Measurements from ENCODE around the gene BNIP2. TPM values are rescaled to one million over a fixed set of nuclear protein-coding genes. Genes with fewer than 3 reads are reported as not detected.

BNIP2 gene, protein sequence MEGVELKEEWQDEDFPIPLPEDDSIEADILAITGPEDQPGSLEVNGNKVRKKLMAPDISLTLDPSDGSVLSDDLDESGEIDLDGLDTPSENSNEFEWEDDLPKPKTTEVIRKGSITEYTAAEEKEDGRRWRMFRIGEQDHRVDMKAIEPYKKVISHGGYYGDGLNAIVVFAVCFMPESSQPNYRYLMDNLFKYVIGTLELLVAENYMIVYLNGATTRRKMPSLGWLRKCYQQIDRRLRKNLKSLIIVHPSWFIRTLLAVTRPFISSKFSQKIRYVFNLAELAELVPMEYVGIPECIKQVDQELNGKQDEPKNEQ
- 162 and 273 TPM in 2 replicates for total RNA-seq (2014; rRNA removed; shearing (Covaris generic))

GRCh38 chr15:59688782-59689625, at the start of gene BNIP2:
Gene BNIP2 (minus strand): TSS chr15:59689320. CDS start chr15:59682457, 6,863 bp downstream.
- peak within 1 kb of the TSS; percentile 91 for H3K27ac ChIP-seq
- peaks cover 18% of the 10 kb centered on the region for H3K4me1 ChIP-seq (replicated peaks)
- H3K27me3 ChIP-seq (replicated peaks): no peaks in the 10 kb centered on the region
- H3K9me3 ChIP-seq (replicated peaks): no peaks in the 10 kb centered on the region
- H3K36me3 ChIP-seq: peaks cover 30% of the 10 kb centered on the region
- peak within 1 kb of the TSS; percentile 80 for H3K4me3 ChIP-seq
- peak; percentile 95 to 100 for DNase-seq (ENCODE audit: low read depth in 1 of 2, low spot score in 2 of 2)

DNA sequence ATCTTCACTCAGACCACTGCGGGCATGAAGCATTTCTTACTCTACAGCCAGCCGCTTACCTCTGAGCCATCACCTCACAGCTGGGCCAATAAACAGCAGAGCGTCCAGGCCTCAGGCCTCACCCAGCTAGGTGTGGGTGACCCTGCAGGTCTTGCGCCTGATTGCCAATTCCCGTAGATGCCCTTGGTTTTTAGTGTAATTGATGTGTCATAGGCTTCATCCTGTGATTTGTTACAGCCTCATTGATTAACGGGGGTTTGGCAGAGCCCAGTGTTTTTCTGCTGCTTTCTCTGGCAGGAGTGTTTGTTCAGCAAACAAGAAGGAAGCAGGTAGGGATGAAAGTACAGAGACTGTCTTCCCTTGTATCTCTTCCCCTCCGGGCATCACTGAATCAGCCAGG, 49.6 kb upstream of the BNIP2 start:
- H3K27ac ChIP-seq: no peak overlapping the region
- no peaks in the 10 kb centered on the region for H3K27me3 ChIP-seq (replicated peaks)
- H3K4me3 ChIP-seq: no peak overlapping the region
- no peaks in the 10 kb centered on the region for H3K4me1 ChIP-seq (replicated peaks)
- no peaks in the 10 kb centered on the region for H3K9me3 ChIP-seq (replicated peaks)
- DNase-seq (ENCODE audit: low read depth in 1 of 2, low spot score in 2 of 2): no peak
- H3K36me3 ChIP-seq: no peaks in the 10 kb centered on the region

DNA sequence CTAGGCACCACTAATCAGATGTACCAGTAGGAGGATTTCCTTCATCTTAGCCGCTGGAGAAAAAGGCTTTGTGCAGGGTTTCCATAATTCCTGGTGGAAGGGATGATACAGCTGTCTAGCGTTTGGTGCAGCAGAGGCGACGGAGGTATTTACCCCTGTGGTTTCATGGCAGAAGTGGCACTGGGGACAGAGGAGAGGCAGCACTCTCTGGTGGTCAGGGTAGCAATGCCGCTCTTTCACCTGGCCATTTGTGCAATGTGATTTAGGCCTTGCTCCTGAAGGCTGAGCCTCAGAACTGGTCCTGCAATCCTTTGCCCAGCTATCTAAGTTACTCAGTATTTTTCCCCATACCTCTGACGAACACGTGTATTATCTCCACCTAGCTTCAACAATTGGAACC, 47.1 kb upstream of the BNIP2 start:
- Histone ChIP-seq H3K4me1 (replicated peaks) (no peaks in the 10 kb centered on the region), H3K9me3 (replicated peaks) (no peaks in the 10 kb centered on the region), H3K4me3 (no peak overlapping the region), H3K27ac (no peak overlapping the region), H3K36me3 (no peaks in the 10 kb centered on the region), H3K27me3 (replicated peaks) (peaks cover 5% of the 10 kb centered on the region; the same call in 1 of the 2 replicates)
- DNase-seq (ENCODE audit: low read depth in 1 of 2, low spot score in 2 of 2): no peak

- H3K4me1 ChIP-seq (replicated peaks): peaks cover 8% of the 10 kb centered on the region; the same call in 1 of the 2 replicates
- H3K4me3 ChIP-seq: no peak overlapping the region
- no peaks in the 10 kb centered on the region for H3K36me3 ChIP-seq
- H3K27me3 ChIP-seq (replicated peaks): peaks cover 7% of the 10 kb centered on the region; the same call in 1 of the 2 replicates
- DNase-seq (ENCODE audit: low read depth in 1 of 2, low spot score in 2 of 2): no peak
- H3K9me3 ChIP-seq (replicated peaks): no peaks in the 10 kb centered on the region
- no peak overlapping the region for H3K27ac ChIP-seq
Measured at GRCh38 chr15:59725151-59725486, 36.0 kb upstream of the BNIP2 start.

- Histone ChIP-seq H3K9me3 (replicated peaks) (no peaks in the 10 kb centered on the region), H3K36me3 (no peaks in the 10 kb centered on the region), H3K27me3 (replicated peaks) (no peaks in the 10 kb centered on the region; the same call in 1 of the 2 replicates), H3K4me3 (no peak overlapping the region), H3K4me1 (replicated peaks) (peaks cover 8% of the 10 kb centered on the region; the same call in 1 of the 2 replicates), H3K27ac (no peak overlapping the region)
- DNase-seq (ENCODE audit: low read depth in 1 of 2, low spot score in 2 of 2): no peak
Measured at GRCh38 chr15:59723687-59724346, 34.7 kb upstream of the BNIP2 start.

DNA sequence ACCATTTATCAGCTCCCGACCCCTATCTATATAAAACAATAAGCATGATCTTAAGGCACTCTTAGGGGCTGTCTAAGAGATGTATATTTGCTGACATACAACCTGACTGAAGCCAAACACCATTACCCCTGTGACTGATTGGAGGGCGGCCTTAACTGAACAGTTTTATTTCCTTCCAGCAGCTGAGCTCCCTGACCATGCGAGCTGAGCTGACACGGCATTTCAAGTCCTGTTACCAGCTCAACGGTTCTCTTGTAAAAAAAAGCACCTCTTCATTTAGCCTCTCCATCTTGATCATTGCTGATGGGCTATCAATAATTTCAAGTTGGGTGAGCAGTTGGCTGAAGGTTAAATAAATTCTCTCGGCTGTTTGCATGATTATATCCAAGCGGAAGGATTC, 33.4 kb upstream of the BNIP2 start:
- DNase-seq (ENCODE audit: low read depth in 1 of 2, low spot score in 2 of 2): no peak
- Histone ChIP-seq H3K9me3 (replicated peaks) (no peaks in the 10 kb centered on the region), H3K4me1 (replicated peaks) (peaks cover 8% of the 10 kb centered on the region; the same call in 1 of the 2 replicates), H3K4me3 (no peak overlapping the region), H3K27ac (no peak overlapping the region), H3K27me3 (replicated peaks) (no peaks in the 10 kb centered on the region; the same call in 1 of the 2 replicates), H3K36me3 (no peaks in the 10 kb centered on the region)

GRCh38 chr15:59722037-59722436, 32.9 kb upstream of the BNIP2 start:
- Histone ChIP-seq H3K27me3 (replicated peaks) (no peaks in the 10 kb centered on the region; the same call in 1 of the 2 replicates), H3K36me3 (no peaks in the 10 kb centered on the region), H3K4me1 (replicated peaks) (peaks cover 8% of the 10 kb centered on the region; the same call in 1 of the 2 replicates), H3K27ac (no peak overlapping the region), H3K9me3 (replicated peaks) (no peaks in the 10 kb centered on the region), H3K4me3 (no peak overlapping the region)
- no peak for DNase-seq (ENCODE audit: low read depth in 1 of 2, low spot score in 2 of 2)

GRCh38 chr15:59721411-59721810, 32.3 kb upstream of the BNIP2 start:
- Histone ChIP-seq H3K9me3 (replicated peaks) (no peaks in the 10 kb centered on the region), H3K27ac (no peak overlapping the region), H3K4me1 (replicated peaks) (peaks cover 8% of the 10 kb centered on the region; the same call in 1 of the 2 replicates), H3K27me3 (replicated peaks) (no peaks in the 10 kb centered on the region; the same call in 1 of the 2 replicates), H3K4me3 (no peak overlapping the region), H3K36me3 (no peaks in the 10 kb centered on the region)
- no peak for DNase-seq (ENCODE audit: low read depth in 1 of 2, low spot score in 2 of 2)

DNA sequence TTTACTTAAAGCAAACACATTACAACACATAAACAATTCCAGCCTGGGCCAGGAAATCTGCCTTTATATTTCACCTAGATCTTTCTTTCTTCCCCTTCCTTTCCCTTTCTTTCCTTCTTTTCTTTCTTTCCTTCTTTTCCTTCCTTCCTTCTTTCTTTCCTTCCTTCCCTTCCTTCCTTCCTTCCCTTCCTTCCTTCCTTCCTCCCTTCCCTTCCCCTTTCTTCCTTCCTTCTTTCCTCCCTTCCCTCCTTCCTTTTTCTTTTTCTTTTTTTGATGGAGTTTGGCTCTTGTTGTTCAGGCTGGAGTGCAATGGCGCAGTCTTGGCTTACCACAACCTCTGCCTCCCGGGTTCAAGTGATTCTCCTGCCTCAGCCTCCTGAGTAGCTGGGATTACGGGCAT, 24.1 kb upstream of the BNIP2 start:
- Histone ChIP-seq H3K4me1 (replicated peaks) (no peaks in the 10 kb centered on the region), H3K27me3 (replicated peaks) (no peaks in the 10 kb centered on the region; the same call in 1 of the 2 replicates), H3K4me3 (no peak overlapping the region), H3K27ac (no peak overlapping the region), H3K9me3 (replicated peaks) (no peaks in the 10 kb centered on the region), H3K36me3 (no peaks in the 10 kb centered on the region)
- DNase-seq (ENCODE audit: low read depth in 1 of 2, low spot score in 2 of 2): no peak

- no peak for DNase-seq (ENCODE audit: low read depth in 1 of 2, low spot score in 2 of 2)
- Histone ChIP-seq H3K27me3 (replicated peaks) (no peaks in the 10 kb centered on the region; the same call in 1 of the 2 replicates), H3K4me1 (replicated peaks) (no peaks in the 10 kb centered on the region), H3K36me3 (no peaks in the 10 kb centered on the region), H3K4me3 (no peak overlapping the region), H3K9me3 (replicated peaks) (no peaks in the 10 kb centered on the region), H3K27ac (no peak overlapping the region)
Measured at GRCh38 chr15:59711451-59712243, 22.5 kb upstream of the BNIP2 start.

GRCh38 chr15:59707619-59708018, 18.5 kb upstream of the BNIP2 start:
- no peak overlapping the region for H3K4me3 ChIP-seq
- DNase-seq (ENCODE audit: low read depth in 1 of 2, low spot score in 2 of 2): no peak
- no peaks in the 10 kb centered on the region for H3K9me3 ChIP-seq (replicated peaks)
- H3K27ac ChIP-seq: no peak overlapping the region
- no peaks in the 10 kb centered on the region for H3K36me3 ChIP-seq
- H3K27me3 ChIP-seq (replicated peaks): no peaks in the 10 kb centered on the region; the same call in 1 of the 2 replicates
- peaks cover 26% of the 10 kb centered on the region for H3K4me1 ChIP-seq (replicated peaks)

DNA sequence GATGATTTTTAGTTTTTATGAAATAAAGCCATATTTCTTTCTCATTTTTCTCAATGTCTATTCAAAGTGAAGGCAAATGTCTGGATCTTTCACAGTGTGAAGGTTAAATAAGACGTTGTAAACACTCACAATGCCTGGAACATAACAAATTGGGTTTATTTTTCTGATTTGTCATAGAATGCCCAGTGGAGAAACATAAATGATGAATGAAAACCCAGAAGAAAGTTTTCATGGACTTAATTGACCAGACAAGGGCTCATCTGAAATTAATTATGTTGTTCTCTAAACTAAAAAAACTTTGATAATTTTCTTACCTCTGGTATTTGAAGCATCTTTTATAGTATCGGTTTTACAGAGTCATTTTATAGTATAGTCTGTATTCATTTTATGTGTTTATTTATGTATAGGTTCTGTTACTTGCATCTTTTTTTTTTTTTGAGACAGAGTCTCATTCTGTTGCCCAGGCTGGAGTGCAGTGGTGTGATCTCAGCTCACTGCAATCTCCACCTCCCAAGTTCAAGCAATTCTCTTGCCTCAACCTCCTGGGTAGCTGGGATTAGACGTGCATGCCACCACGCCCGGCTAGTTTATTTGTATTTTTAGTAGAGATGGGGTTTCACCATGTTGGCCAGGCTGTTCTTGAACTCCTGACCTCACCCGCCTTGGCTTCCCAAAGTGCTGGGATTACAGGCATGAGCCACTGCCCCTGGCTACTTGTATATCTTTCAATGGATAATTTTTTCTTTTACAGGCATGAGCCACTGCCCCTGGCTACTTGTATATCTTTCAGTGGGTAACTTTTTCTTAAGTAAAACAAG, 15.1 kb upstream of the BNIP2 start:
- H3K4me3 ChIP-seq: no peak overlapping the region
- H3K27ac ChIP-seq: peak overlapping the region; percentile 53
- no peaks in the 10 kb centered on the region for H3K9me3 ChIP-seq (replicated peaks)
- H3K27me3 ChIP-seq (replicated peaks): no peaks in the 10 kb centered on the region
- peaks cover 35% of the 10 kb centered on the region for H3K4me1 ChIP-seq (replicated peaks)
- H3K36me3 ChIP-seq: no peaks in the 10 kb centered on the region
- peak; percentile 81 to 85 for DNase-seq (ENCODE audit: low read depth in 1 of 2, low spot score in 2 of 2)
